Heart left ventricle (tissue), 13 donors: ENCODE measurements around the gene ZNF217.
"Not testable (repeated sequence)": the region's sequence is repeated elsewhere in the genome, so short reads cannot be mapped to it uniquely, and the experiment has no call there.

ENCODE experiments used
- CTCF ChIP-seq, 12 donors: fragments of 200-600 bp; sonication (generic) in 4 of 12; IDR thresholded peaks; one replicate each; pipeline versions ENCODE4 v1.5.0 to v1.8.0; 2018 to 2022; ENCODE audit warnings: antibody characterized with exemption in 12 of 12, mild to moderate bottlenecking in 5 of 12
- POLR2A ChIP-seq, 2 donors: fragments of 450-650 bp; IDR thresholded peaks; one replicate each; pipeline ENCODE4 v1.6.1; 2017; ENCODE audit warnings: antibody characterized with exemption in 2 of 2, mild to moderate bottlenecking in 2 of 2, moderate library complexity in 2 of 2
- donor health status: ischemic (EF 13 %, LVEDD 7.1; RV severe dilation, severe dysfunction).
- donor health status: DM: no; HTN: yes; CAD: no.
- donor health status: DM: no; HTN: no; CAD: no.
- donor health status: ischemic (EF 25% LVEDD 6.9; RV normal size, moderate dysfunction).
- donor health status: ischemic (EF 25% LVEDD 5.7; RV mildly dilated, moderate dysfunction).
- donor health status: ischemic (EF 35%, LVEDD 5.7; RV mildly dilated, moderate dysfunction).
- donor health status: nonischemic (EF 11% LVEDD 7.7; RV severe dilation, severe dysfunction).
- donor health status: DM: yes; HTN: yes; CAD: no.
- donor health status: PGD.
- donor health status: ischemic (EF 29% LVEDD 5.4; RV normal size, mild dysfunction).
- donor health status: nonischemic (EF 23%, LVEDD 6.1; RV moderate dilation, normal function).

- not testable (repeated sequence) for TF ChIP-seq CTCF, POLR2A (IDR thresholded peaks at IDR 0.05)
Measured at GRCh38 chr20:53612289-53612688, 18.6 kb upstream of the ZNF217 start.
